T-cell (primary cell): ENCODE measurements around the gene EXOC3. TPM values are rescaled to one million over a fixed set of nuclear protein-coding genes. Genes with fewer than 3 reads are reported as not detected.

Experiments used
- ATAC-seq, 4 experiments: fragments of 200-7000 bp in 3 of 4; fragments of 150-1000 bp in 1 of 4; cut with Tn5 transposase; replicated peaks in 1 of 4; 1 replicate in 3 of 4; 2 replicates in 1 of 4; pipeline ENCODE4 v1.10.0; 2021; ENCODE audit warnings: moderate library complexity in 3 of 4, mild to moderate bottlenecking in 2 of 4, moderate number of reproducible peaks in 1 of 4
- CTCF ChIA-PET, 2 donors: fragments of 300-600 bp; sonication (Branson Sonifier 250); formaldehyde crosslinking; loops; one replicate each; lab custom pipeline; 2022; ENCODE audit warnings: antibody characterized with exemption in 2 of 2; lab: Charles Lee
- POLR2A ChIA-PET, 2 donors: fragments of 300-600 bp; sonication (Branson Sonifier 250); formaldehyde crosslinking; loops; one replicate each; lab custom pipeline; 2022; ENCODE audit warnings: antibody characterized with exemption in 2 of 2; lab: Charles Lee
- DNase-seq, 35 experiments: peaks; one replicate each; pipeline versions ENCODE4 v3.0.0 to v3.0.0-alpha.2; 2013 to 2023
- H3K27ac ChIP-seq: one replicate; pipeline ENCODE4 v1.5.1; 2013; ENCODE audit warnings: low read length
- H3K27me3 ChIP-seq, 2 experiments: replicated peaks in 1 of 2; 1 replicate in 1 of 2; 2 replicates in 1 of 2; pipeline versions ENCODE4 v1.6.1 to v1.7.0; 2013; ENCODE audit warnings: low read length in 1 of 2, mixed read lengths in 1 of 2; ENCODE audit not compliant: control insufficient read depth in 2 of 2, insufficient read depth in 2 of 2; ENCODE audit errors: extremely low read depth in 1 of 2
- H3K36me3 ChIP-seq, 2 donors: 1 replicate in 1 of 2; 2 replicates in 1 of 2; pipeline versions ENCODE4 v1.6.1 to v1.7.0; 2013; ENCODE audit warnings: low read length in 1 of 2; ENCODE audit not compliant: control insufficient read depth in 2 of 2, insufficient read depth in 1 of 2; ENCODE audit errors: extremely low read depth in 1 of 2
- H3K4me1 ChIP-seq, 2 experiments: 1 replicate in 1 of 2; 2 replicates in 1 of 2; pipeline versions ENCODE4 v1.6.1 to v1.7.0; 2013; ENCODE audit warnings: low read length in 2 of 2, mixed read lengths in 1 of 2; ENCODE audit not compliant: insufficient read depth in 2 of 2, control insufficient read depth in 1 of 2; ENCODE audit errors: extremely low read depth in 1 of 2
- H3K4me3 ChIP-seq, 2 donors: 1 replicate in 1 of 2; 2 replicates in 1 of 2; pipeline versions ENCODE4 v1.5.1 to v1.7.0; 2013; ENCODE audit warnings: mild to moderate bottlenecking in 2 of 2, low read length in 1 of 2, moderate library complexity in 1 of 2; ENCODE audit not compliant: control insufficient read depth in 1 of 2; ENCODE audit errors: extremely low read depth in 1 of 2
- H3K9me3 ChIP-seq: 2 replicates; pipeline ENCODE4 v1.7.0; 2013
- H3K27ac Mint-ChIP-seq, 2 donors: one replicate each; pipeline ENCODE4 v1.8.0; 2020 to 2021; ENCODE audit warnings: mild to moderate bottlenecking in 2 of 2, mixed read lengths in 2 of 2
- H3K27me3 Mint-ChIP-seq, 2 donors: one replicate each; pipeline ENCODE4 v1.8.0; 2021 to 2022; ENCODE audit warnings: mixed read lengths in 2 of 2
- H3K36me3 Mint-ChIP-seq: one replicate; pipeline ENCODE4 v1.8.0; 2021; ENCODE audit warnings: mixed read lengths
- H3K4me1 Mint-ChIP-seq, 3 donors: one replicate each; pipeline ENCODE4 v1.8.0; 2020 to 2022; ENCODE audit warnings: mixed read lengths in 3 of 3, mild to moderate bottlenecking in 1 of 3
- H3K4me3 Mint-ChIP-seq, 3 donors: one replicate each; pipeline ENCODE4 v1.8.0; 2020 to 2022; ENCODE audit warnings: mild to moderate bottlenecking in 3 of 3, mixed read lengths in 3 of 3, moderate library complexity in 3 of 3
- H3K9me3 Mint-ChIP-seq, 3 donors: one replicate each; pipeline ENCODE4 v1.8.0; 2020 to 2022; ENCODE audit warnings: mixed read lengths in 3 of 3
- WGBS: methylation state at CpG from one replicate; pipeline ENCODE4 v1.1.5; 2013; ENCODE audit warnings: missing lambda C conversion rate; ENCODE audit not compliant: insufficient coverage; 5-methylcytosine and 5-hydroxymethylcytosine counted together
- total RNA-seq, 35 experiments: library from RNA in 6 of 35; stranded (reverse) in 6 of 35; fragments of 120-200 nt in 1 of 35; gene quantifications; one replicate each; pipeline versions ENCODE4 v1.2.1 to v1.2.4 and lab custom pipeline; 2013 to 2026

Gene EXOC3
- total RNA-seq, 5 donors from 2014 or later (not counting 1 experiment from before 2014, with no cell fraction given), result 81.6 to 99.8 (median 84.2) TPM

GRCh38 chr5:445591-445990 lies 2.6 kb downstream of the EXOC3 start:
- Mint-ChIP-seq H3K27me3 (no peaks in the 10 kb centered on the region), H3K4me1 (peaks cover 52 to 58% (median 54%) of the 10 kb centered on the region in 3 donors), H3K27ac (peak overlapping the region in 1 of 2 donors; percentile 0), H3K9me3 (peaks cover 0 to 5% (median 0%) of the 10 kb centered on the region in 3 donors), H3K4me3 (no peak overlapping the region), H3K36me3 (peaks cover 35% of the 10 kb centered on the region)
- WGBS, result 97% methylated on average over 7 of the region's 10 CpGs
- no peak for ATAC-seq
- peaks cover 17 to 41% of the 10 kb centered on the region in 2 donors for H3K36me3 ChIP-seq
- no peak for DNase-seq
- H3K9me3 ChIP-seq, result no peaks in the 10 kb centered on the region
- CTCF ChIA-PET, result interaction anchor here (0.7 to 1.0 kb wide), 3 partner anchors 8 to 110 kb away, joined by 3 to 6 read pairs (median 4); no protein-coding TSS in a partner anchor
- H3K27ac ChIP-seq, result no peak overlapping the region
- POLR2A ChIA-PET, result interaction anchor here in 1 of 2 donors (1.2 kb wide), 1 partner anchor 28 kb away, joined by 5 read pairs; no protein-coding TSS in a partner anchor
- H3K27me3 ChIP-seq, result no peaks in the 10 kb centered on the region
- no peak overlapping the region for H3K4me3 ChIP-seq
- peaks cover 0 to 24% of the 10 kb centered on the region in 2 experiments for H3K4me1 ChIP-seq

- H3K27me3 ChIP-seq, result no peaks in the 10 kb centered on the region
- no peak for ATAC-seq
- Mint-ChIP-seq H3K9me3 (peaks cover 0 to 10% (median 0%) of the 10 kb centered on the region in 3 donors), H3K4me3 (no peak overlapping the region), H3K4me1 (peaks cover 52 to 58% (median 54%) of the 10 kb centered on the region in 3 donors), H3K36me3 (peaks cover 42% of the 10 kb centered on the region), H3K27me3 (no peaks in the 10 kb centered on the region), H3K27ac (peak overlapping the region in 1 of 2 donors; percentile 68)
- H3K4me1 ChIP-seq, result peaks cover 0 to 24% of the 10 kb centered on the region in 2 experiments
- H3K36me3 ChIP-seq, result peaks cover 17 to 41% of the 10 kb centered on the region in 2 donors
- no peak overlapping the region for H3K27ac ChIP-seq
- peak in 1 of 35 experiments; percentile 13 for DNase-seq
- H3K9me3 ChIP-seq, result peaks cover 3% of the 10 kb centered on the region
- POLR2A ChIA-PET, result interaction anchor here in 1 of 2 donors (1.2 kb wide), 1 partner anchor 28 kb away, joined by 5 read pairs; no protein-coding TSS in a partner anchor
- no peak overlapping the region for H3K4me3 ChIP-seq
- CTCF ChIA-PET, result interaction anchor here (1.0 to 1.1 kb wide), 3 partner anchors 8 to 99 kb away, joined by 3 to 6 read pairs (median 5); no protein-coding TSS in a partner anchor
- 96% methylated on average over 15 of the region's 19 CpGs for WGBS
These were observed 3.3 kb downstream of the EXOC3 start for GRCh38 chr5:446066-446882.

DNA sequence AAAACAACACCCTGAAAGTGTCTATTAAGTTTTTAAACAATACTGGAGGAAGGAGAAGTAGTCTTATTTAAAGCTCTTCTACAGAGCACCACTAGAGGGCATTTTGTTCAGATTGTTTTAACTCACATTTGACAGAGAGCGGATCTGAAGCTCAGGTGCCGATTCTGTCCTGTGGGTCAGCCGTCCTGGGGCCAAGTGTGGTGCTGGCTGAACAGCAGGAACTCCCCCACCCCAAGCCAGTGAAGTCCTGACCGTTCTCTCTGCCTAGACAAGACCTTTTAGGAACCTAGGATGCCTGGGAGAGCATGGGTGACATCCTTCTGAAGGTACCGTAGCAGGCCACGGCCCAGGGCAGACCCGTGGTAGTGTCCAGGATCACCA lies 3.9 kb downstream of the EXOC3 start:
- DNase-seq (peak in 2 of 35 experiments; percentile 22 to 59), ATAC-seq (peak in 1 of 4 experiments; percentile 31)
- Mint-ChIP-seq H3K9me3 (peaks cover 4 to 16% (median 5%) of the 10 kb centered on the region in 3 donors), H3K27me3 (no peaks in the 10 kb centered on the region), H3K4me3 (no peak overlapping the region), H3K4me1 (peaks cover 49 to 58% (median 50%) of the 10 kb centered on the region in 3 donors), H3K27ac (peak overlapping the region in 1 of 2 donors; percentile 68), H3K36me3 (peaks cover 48% of the 10 kb centered on the region)
- peaks cover 0 to 23% of the 10 kb centered on the region in 2 experiments for H3K4me1 ChIP-seq
- no peak overlapping the region for H3K4me3 ChIP-seq
- CTCF ChIA-PET, result interaction anchor here (1.1 kb wide), 2 partner anchors 8 to 25 kb away, joined by 3 to 5 read pairs; no protein-coding TSS in a partner anchor
- WGBS, result 54% methylated on average over 7 of the region's 7 CpGs
- peaks cover 4% of the 10 kb centered on the region for H3K9me3 ChIP-seq
- no peaks in the 10 kb centered on the region for H3K27me3 ChIP-seq
- peaks cover 17 to 46% of the 10 kb centered on the region in 2 donors for H3K36me3 ChIP-seq
- POLR2A ChIA-PET, result no interaction called here
- H3K27ac ChIP-seq, result no peak overlapping the region

DNA sequence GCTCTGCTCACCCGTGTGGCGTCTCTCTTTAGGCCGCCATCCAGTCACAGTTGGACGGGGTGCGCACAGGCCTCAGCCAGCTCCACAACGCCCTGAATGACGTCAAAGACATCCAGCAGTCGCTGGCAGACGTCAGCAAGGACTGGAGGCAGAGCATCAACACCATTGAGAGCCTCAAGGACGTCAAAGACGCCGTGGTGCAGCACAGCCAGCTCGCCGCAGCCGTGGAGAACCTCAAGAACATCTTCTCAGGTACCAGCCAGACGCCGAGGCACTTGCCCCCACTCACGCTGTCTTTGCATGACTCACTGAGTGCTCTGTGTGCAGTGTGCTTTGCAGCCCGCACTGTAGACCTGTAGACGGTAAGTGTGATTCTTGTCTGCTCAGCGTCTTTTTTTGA lies 4.5 kb downstream of the EXOC3 start:
- H3K36me3 Mint-ChIP-seq, result peaks cover 55% of the 10 kb centered on the region

GRCh38 chr5:448061-448765 lies 5.2 kb downstream of the EXOC3 start:
- Histone ChIP-seq H3K9me3 (peaks cover 4% of the 10 kb centered on the region), H3K36me3 (peaks cover 21 to 59% of the 10 kb centered on the region in 2 donors), H3K27me3 (no peaks in the 10 kb centered on the region), H3K4me1 (peaks cover 7 to 22% of the 10 kb centered on the region in 2 experiments), H3K27ac (no peak overlapping the region), H3K4me3 (no peak overlapping the region)
- Mint-ChIP-seq H3K36me3 (peaks cover 62% of the 10 kb centered on the region), H3K9me3 (peaks cover 11 to 25% (median 12%) of the 10 kb centered on the region in 3 donors), H3K27ac (no peak overlapping the region), H3K4me3 (no peak overlapping the region), H3K27me3 (no peaks in the 10 kb centered on the region), H3K4me1 (peaks cover 51 to 65% (median 56%) of the 10 kb centered on the region in 3 donors)
- DNase-seq, result peak in 2 of 35 experiments; percentile 23 to 35
- CTCF ChIA-PET, result no interaction called here
- ATAC-seq, result no peak
- WGBS, result 94% methylated on average over 21 of the region's 21 CpGs
- POLR2A ChIA-PET, result no interaction called here

More for the DNA sequence above, 4.5 kb downstream of the EXOC3 start:
- ChIA-PET POLR2A (no interaction called here), CTCF (interaction anchor here in 1 of 2 donors (1.1 kb wide), 1 partner anchor 24 kb away, joined by 5 read pairs; no protein-coding TSS in a partner anchor)
- Histone ChIP-seq H3K4me3 (no peak overlapping the region), H3K27ac (no peak overlapping the region), H3K4me1 (peaks cover 1 to 18% of the 10 kb centered on the region in 2 experiments), H3K36me3 (peaks cover 17 to 51% of the 10 kb centered on the region in 2 donors), H3K9me3 (peaks cover 4% of the 10 kb centered on the region), H3K27me3 (no peaks in the 10 kb centered on the region)
- no peak overlapping the region for H3K27ac Mint-ChIP-seq
- H3K4me3 Mint-ChIP-seq, result no peak overlapping the region
- no peaks in the 10 kb centered on the region for H3K27me3 Mint-ChIP-seq
- ATAC-seq (no peak), DNase-seq (peak in 1 of 35 experiments; percentile 17)
- H3K4me1 Mint-ChIP-seq, result peaks cover 46 to 60% (median 51%) of the 10 kb centered on the region in 3 donors
- 96% methylated on average over 21 of the region's 21 CpGs for WGBS
- H3K9me3 Mint-ChIP-seq, result peaks cover 10 to 22% (median 11%) of the 10 kb centered on the region in 3 donors

DNA sequence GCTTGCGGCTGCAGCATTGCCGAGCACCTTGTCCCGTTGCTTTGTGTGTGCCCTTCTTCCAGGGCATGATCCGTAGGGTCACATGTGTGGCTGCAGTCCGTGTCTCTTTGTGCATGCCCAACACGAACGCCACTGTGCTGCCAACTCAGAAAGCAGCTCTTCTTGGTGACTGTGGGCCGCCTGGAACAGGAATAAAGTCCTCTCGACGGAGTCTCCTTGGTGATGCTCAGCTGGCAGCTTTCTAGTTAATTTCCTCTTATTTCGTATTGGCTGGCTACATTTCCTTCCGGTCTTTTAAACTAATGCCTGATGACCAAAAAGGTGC lies 5.8 kb downstream of the EXOC3 start:
- peaks cover 4% of the 10 kb centered on the region for H3K9me3 ChIP-seq
- ATAC-seq (no peak), DNase-seq (peak in 1 of 35 experiments; percentile 4)
- 97% methylated on average over 10 of the region's 12 CpGs for whole genome bisulfite sequencing
- Mint-ChIP-seq H3K9me3 (peaks cover 11 to 25% (median 12%) of the 10 kb centered on the region in 3 donors), H3K4me1 (peaks cover 53 to 68% (median 57%) of the 10 kb centered on the region in 3 donors), H3K36me3 (peaks cover 67% of the 10 kb centered on the region), H3K27me3 (no peaks in the 10 kb centered on the region), H3K4me3 (no peak overlapping the region), H3K27ac (no peak overlapping the region)
- H3K27me3 ChIP-seq, result no peaks in the 10 kb centered on the region
- H3K36me3 ChIP-seq, result peaks cover 24 to 64% of the 10 kb centered on the region in 2 donors
- no peak overlapping the region for H3K27ac ChIP-seq
- H3K4me1 ChIP-seq, result peaks cover 10 to 21% of the 10 kb centered on the region in 2 experiments
- POLR2A ChIA-PET, result no interaction called here
- CTCF ChIA-PET, result no interaction called here
- H3K4me3 ChIP-seq, result no peak overlapping the region
